Measurements from ENCODE around the gene UGT1A10. TPM values are rescaled to one million over a fixed set of nuclear protein-coding genes. Genes with fewer than 3 reads are reported as not detected.

Gene UGT1A10
- total RNA-seq, 1 donor = not detected

DNA sequence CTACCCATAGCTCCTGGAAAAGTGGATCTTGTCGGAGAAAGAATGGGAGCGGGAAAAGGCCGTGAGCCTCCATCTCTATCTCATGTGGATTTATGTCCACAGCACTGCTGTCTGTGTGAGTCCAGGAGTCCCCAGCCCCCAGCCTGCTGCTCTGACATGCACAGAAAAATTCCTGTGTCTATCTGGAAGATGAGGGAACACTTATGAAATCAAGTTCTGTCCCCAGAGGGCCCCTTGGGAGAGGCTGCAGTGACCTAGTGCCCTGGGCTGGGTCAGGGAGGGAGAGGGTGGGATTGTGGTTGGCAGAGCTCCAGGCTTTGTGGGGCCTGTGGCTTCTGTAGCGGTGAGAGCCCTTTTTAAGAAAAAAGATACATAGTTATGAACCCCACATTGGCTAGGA, 180.5 kb downstream of the UGT1A10 start:
- no peak for DNase-seq (ENCODE audit: low read depth)
- TF ChIP-seq, protein P1, sequence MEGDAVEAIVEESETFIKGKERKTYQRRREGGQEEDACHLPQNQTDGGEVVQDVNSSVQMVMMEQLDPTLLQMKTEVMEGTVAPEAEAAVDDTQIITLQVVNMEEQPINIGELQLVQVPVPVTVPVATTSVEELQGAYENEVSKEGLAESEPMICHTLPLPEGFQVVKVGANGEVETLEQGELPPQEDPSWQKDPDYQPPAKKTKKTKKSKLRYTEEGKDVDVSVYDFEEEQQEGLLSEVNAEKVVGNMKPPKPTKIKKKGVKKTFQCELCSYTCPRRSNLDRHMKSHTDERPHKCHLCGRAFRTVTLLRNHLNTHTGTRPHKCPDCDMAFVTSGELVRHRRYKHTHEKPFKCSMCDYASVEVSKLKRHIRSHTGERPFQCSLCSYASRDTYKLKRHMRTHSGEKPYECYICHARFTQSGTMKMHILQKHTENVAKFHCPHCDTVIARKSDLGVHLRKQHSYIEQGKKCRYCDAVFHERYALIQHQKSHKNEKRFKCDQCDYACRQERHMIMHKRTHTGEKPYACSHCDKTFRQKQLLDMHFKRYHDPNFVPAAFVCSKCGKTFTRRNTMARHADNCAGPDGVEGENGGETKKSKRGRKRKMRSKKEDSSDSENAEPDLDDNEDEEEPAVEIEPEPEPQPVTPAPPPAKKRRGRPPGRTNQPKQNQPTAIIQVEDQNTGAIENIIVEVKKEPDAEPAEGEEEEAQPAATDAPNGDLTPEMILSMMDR (IDR thresholded peaks at IDR 0.05; ENCODE audit: insufficient read depth, low read depth, low read length) = no peak
- no peak overlapping the region for H3K4me3 ChIP-seq (ENCODE audit: low read depth, low read length)

DNA sequence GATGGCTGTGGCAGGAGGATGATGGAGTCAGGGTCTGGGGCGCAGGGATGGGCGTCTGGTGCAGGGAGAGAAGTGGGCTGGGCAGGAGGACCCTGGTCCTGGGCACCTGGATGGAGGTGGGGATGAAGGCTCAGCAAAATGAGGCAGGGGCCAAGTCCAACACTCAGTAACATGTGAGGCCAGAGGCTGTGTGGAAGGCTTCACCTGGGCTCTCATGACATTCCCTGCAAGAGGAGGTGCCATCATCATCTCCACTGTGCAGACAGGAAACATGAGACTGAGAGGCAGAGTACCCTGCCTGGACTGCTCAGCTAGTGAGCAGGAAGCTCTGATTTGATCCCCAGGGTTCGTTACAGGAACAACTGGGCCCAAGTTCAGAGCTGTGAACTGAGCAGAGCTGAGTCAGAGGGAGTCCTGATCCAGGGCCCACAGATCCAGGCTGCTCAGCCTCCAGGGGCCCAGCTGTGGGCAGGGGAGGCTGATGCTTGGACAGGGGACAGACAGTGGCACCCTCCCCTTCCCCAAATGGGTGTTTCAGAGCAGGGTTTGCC, 181.2 kb downstream of the UGT1A10 start:
- TF ChIP-seq, protein P1 (IDR thresholded peaks at IDR 0.05; ENCODE audit: insufficient read depth, low read depth, low read length) = no peak
- no peak for DNase-seq (ENCODE audit: low read depth)
- no peak overlapping the region for H3K4me3 ChIP-seq (ENCODE audit: low read depth, low read length)

DNA sequence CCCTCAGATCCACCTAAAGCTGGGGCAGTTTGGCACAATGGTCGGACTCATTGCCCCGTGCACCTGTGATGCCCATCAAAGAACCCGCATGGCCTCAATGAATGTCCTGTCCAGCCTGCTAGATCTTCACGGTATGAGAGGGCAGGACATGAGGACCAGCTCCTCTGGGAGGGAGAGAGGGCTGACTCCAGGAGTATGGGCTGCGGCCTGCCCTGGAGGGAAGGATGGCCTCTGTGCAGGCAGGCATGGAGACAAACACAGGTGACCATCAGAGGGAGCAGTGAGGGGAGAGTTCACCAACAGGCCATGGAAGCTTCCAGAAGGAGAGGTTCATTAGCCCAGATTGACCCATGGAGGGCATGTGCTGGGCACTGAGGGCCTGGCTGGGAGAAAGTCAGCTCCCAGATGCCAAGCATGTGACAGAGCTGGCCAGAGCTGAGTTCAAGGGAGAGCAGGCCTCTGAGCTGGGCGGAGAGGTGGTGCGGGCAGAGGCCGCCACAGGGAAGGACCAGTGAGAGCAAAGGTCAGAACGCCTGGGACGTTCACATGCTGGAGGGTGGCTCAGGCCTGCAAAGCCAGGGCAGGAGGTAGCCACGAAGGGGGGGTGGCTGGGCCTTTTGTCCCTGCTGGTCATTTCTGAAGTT, 181.9 kb downstream of the UGT1A10 start:
- TF ChIP-seq, protein P1 (IDR thresholded peaks at IDR 0.05; ENCODE audit: insufficient read depth, low read depth, low read length) = no peak
- no peak for DNase-seq (ENCODE audit: low read depth)
- no peak overlapping the region for H3K4me3 ChIP-seq (ENCODE audit: low read depth, low read length)

DNA sequence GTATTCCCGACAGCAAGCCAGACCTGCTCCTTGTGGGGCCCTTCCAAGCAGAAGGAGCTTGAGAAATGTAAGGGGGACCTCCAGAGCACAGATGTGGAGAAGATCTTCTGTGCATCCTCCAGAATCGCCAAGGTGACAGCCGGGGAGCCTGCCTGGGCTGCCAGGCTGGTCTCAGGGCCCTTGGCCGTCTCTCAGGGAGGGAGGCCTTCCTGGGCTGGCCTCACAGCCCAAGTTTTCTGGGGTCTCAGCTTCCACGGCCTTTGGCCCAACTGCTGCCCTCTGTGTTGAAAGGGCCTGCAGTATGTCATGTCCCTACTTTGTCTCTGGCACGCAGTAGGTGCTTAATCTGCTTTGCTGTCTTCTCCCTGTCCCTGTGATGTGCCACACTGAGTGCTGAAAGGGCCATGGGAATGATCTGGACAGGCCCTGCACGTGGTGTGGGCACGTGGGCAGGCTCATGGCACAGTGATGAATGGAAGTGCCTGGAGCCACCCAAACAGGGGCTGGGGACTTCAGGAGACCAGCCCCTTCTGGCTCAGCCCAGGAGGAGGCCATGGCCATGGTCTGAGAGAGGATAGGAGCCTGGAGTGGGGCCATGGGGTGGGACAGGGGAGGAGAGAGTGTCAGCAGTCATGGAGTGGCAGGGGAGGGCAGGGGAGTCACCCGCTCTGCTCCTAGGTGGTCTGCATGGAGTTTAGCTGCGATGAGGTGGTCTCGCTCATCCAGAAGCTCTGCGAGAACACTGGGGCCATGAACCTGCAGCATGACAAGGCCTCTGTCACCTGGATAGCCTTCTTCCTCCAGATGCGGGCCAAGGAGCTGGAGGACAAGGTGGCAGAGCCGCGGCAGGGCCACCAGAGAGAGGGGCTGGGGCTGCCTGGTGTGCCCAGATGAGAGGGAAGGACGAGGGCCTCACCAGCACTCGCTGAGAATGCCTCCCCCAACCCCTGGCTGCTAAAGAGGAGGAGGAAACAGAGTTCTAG, 182.7 kb downstream of the UGT1A10 start:
- TF ChIP-seq, protein P1 (IDR thresholded peaks at IDR 0.05; ENCODE audit: insufficient read depth, low read depth, low read length) = no peak
- DNase-seq (ENCODE audit: low read depth) = no peak
- H3K4me3 ChIP-seq (ENCODE audit: low read depth, low read length) = no peak overlapping the region

DNA sequence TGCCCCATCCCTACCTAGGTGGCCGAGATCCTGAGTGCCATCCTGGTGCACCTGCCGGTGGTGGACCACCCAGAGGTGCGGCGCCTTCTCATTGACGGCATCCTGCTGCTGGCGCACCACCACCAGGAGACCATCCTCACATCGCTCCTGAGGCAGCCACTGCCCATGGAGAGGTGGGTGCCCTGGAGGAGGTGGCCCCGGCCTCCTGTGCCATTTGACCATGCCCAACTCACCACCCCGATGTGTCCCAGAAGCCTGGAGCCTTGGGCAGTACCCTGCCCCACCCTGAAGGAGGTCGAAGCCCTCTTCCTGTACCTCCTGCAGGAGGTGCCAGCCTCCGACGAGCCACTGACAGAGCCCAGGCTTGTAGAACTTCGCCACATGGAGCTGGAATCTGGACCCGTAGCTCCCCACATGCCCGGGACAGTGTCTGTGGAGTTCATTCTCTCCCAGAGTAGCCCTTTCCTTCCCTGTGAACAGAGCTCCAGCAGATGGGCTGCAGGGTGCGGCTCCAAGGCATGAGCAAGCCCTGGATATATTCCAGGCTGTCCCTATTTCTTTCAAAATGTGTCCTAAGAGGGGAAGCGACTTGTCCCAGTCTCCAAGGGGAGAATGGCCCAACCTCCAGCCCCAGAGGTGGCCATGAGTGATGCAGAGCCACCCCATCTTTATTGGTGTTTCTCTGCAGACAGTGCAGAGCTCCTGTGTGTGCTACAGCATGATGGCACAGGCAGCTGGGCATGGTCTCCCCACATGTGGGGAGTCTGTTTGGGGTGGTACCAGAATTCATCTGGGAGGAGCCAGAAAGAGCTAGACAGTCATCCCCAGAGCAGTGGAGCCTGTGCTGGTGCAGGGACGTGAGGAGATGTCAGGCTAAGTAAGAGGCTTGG, 183.9 kb downstream of the UGT1A10 start:
- no peak overlapping the region for H3K4me3 ChIP-seq (ENCODE audit: low read depth, low read length)
- DNase-seq (ENCODE audit: low read depth) = no peak
- TF ChIP-seq, protein P1 (IDR thresholded peaks at IDR 0.05; ENCODE audit: insufficient read depth, low read depth, low read length) = no peak

DNA sequence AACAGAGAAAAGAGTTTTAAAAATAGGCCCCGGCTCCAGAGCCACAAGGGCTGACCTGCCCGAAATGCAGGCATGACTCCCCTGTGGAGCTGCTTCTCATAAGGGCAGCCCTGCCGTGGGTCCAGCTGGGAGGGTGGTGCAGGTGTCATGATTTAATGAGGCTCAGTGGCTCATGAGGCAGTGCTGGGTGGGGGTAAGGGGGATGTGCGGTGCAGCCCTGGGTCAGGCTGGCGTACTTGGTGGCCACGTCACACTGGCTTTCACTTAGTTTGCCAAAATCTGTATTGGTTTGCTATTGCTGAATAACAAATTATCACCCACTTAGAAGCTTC, 184.5 kb downstream of the UGT1A10 start:
- no peak overlapping the region for H3K4me3 ChIP-seq (ENCODE audit: low read depth, low read length)
- TF ChIP-seq, protein P1 (IDR thresholded peaks at IDR 0.05; ENCODE audit: insufficient read depth, low read depth, low read length) = no peak
- no peak for DNase-seq (ENCODE audit: low read depth)
